AG09309 (cell line): ENCODE results near the gene CAPN11.

Experiments used
- DNase-seq: peaks from one replicate; pipeline ENCODE4 v3.0.0-alpha.2; 2010; ENCODE audit warnings: low read depth
- H3K4me3 ChIP-seq: 2 replicates; pipeline ENCODE4 v1.5.1; 2011; ENCODE audit warnings: mild to moderate bottlenecking, low read depth, low read length, moderate library complexity; ENCODE audit not compliant: control insufficient read depth
- CTCF ChIP-seq: IDR thresholded peaks from 2 replicates; pipeline ENCODE4 v1.5.1; 2011; ENCODE audit warnings: mild to moderate bottlenecking, low read depth, low read length, inconsistent platforms; ENCODE audit not compliant: insufficient read depth, control insufficient read depth; ENCODE audit errors: missing control alignments

CAPN11 gene

GRCh38 chr6:44158770-44159228 is at the start of gene CAPN11:
Gene CAPN11, plus strand, starts transcription at chr6:44158820. Its CDS starts 29 bp downstream, at chr6:44158849.
- no peak for TF ChIP-seq CTCF
- no peak within 1 kb of the TSS for H3K4me3 ChIP-seq
- no peak for DNase-seq

- DNase-seq = no peak
- no peak for TF ChIP-seq CTCF
- H3K4me3 ChIP-seq = no peak overlapping the region
These were observed 49.4 kb upstream of the CAPN11 start for GRCh38 chr6:44109212-44109611.

GRCh38 chr6:44110005-44110676 is 48.5 kb upstream of the CAPN11 start:
- DNase-seq = no peak
- TF ChIP-seq CTCF = no peak
- H3K4me3 ChIP-seq = no peak overlapping the region

- DNase-seq = no peak
- H3K4me3 ChIP-seq = no peak overlapping the region
- TF ChIP-seq CTCF = no peak
These were observed 47.7 kb upstream of the CAPN11 start for GRCh38 chr6:44110966-44111365.

GRCh38 chr6:44111434-44112417 is 46.9 kb upstream of the CAPN11 start:
- DNase-seq = no peak
- H3K4me3 ChIP-seq = no peak overlapping the region
- no peak for TF ChIP-seq CTCF

- no peak for DNase-seq
- no peak overlapping the region for H3K4me3 ChIP-seq
- TF ChIP-seq CTCF = peak; percentile 11
These were observed 45.2 kb upstream of the CAPN11 start for GRCh38 chr6:44113414-44113813.
